GM21367 (cell line): ENCODE measurements around the gene TLR4.

Experiments used
- ATAC-seq: cut with Tn5 transposase; IDR thresholded peaks from one replicate; pipeline ENCODE4 v1.9.1; 2021; ENCODE audit not compliant: unreplicated experiment

The TLR4 gene

DNA sequence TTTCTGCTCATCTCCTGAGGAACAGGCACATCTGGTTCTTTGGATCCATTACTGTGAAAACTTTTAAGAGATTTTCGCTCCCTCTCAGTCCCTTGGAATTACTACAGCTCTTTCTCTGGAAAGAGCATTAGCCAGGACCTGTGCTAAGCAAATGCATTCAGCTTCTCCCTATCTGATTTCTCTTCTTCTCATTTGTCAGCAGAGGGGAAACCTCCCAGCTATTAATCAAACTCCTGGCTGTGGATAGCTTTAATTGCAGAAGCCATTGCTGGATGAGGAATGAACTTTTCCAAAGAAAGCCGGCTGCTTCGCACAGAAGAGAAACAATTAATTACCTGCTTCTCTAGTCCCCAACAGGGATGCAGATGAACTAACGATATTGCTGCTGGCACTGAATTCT lies 37.9 kb downstream of the TLR4 start:
- ATAC-seq = no peak

DNA sequence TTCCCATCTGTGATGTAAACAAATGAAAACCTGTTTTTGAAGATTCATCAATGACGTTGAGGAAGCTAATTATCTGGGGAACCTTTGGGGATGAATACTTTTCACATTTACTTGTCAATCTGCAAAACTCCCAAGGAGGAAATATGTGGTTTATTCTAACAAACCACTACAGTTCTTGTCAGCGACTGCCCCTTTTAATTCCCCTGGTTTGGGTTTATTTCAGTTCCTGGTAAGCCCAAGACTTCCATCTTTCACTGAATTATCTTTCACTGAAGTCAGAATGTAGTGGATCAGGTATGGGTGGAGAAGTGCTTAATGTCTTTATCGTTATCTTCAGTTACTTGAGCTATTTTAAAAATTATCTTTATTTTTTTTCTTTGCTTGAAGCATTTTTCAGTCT lies 40.2 kb downstream of the TLR4 start:
- ATAC-seq = no peak

- no peak for ATAC-seq
These were observed 40.7 kb downstream of the TLR4 start for GRCh38 chr9:117744856-117745389.

DNA sequence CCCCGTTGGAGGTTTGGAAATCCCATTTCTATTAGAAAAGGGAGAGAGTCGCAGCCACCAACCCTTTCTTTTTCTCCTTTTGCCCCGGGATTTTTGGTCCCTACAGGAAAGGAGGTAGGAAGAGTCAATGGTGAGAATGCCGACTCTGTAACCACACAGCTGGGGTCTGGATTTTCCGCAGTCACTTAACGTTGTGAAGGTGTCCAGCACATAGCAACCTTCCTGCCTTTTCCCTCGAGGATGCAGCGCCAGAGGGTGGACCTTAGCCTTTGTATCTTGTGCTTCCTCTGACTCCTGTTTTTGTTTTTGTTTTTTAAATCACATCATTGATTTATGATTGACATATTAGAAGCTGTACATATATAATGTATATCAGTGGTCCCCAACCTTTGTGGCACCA lies 41.4 kb downstream of the TLR4 start:
- no peak for ATAC-seq

DNA sequence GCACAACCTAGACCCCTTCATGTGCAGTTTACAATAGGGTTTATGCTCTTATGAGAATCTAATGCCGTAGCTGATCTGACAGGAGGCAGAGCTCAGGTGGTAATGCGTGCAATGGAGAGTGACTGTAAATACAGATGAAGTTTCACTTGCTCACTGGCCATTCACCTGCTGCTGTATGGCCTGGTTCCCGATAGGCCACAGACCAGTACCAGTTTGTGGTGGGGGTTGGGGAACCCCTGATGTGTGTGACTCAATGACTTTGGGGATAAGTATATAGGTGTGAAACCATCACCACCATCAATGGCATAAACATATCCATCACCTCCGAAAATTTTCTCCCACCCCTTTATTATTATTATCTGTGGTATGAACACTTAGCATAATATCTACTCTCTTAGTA lies 42.1 kb downstream of the TLR4 start:
- no peak for ATAC-seq

DNA sequence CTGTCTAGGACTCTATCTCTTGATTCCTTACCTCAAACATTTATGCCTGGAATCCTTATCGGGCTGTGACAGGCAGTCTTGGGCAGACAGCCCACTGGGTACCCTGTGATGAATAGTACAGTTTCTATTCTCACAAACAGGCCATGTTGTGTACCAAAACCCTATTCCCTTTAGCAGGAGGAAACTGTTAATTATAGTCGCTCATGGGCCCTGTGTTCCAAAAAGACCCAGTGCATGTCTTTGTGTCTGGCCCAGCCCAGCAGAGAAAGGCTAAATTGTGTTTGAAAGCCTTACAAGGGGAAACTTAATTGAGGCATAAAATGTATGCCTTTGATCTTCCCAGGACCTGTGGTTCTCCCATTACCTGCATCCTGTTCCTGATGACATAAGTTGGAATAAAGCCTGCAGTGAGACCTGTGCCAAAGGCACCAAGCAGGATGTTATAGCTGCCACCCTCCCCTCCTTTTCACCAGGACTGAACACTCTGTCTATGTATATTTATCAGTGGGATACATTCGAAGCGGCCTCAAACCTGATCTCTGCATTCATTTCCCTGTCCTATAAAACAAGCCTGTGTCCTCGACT lies 43.3 kb downstream of the TLR4 start:
- no peak for ATAC-seq

DNA sequence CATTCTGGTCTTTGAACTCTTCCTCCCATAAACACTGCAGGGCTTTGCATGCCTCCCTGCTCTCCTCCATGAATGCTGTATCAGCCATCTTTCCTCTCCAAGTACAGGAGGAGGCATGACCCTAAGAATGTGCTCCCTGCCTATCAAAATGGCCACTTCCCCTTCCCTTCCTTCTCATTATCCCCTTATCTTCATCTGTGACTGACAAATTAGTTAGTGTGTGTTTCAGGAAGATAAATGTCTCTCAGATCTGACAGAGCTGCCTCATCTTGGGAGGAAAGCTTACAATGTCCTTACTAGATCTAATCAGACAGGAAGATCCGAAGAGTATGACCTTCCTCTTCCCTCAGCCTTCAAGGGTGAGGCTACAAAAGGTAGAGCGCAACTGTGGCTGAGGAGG lies 46.2 kb downstream of the TLR4 start:
- ATAC-seq = no peak

DNA sequence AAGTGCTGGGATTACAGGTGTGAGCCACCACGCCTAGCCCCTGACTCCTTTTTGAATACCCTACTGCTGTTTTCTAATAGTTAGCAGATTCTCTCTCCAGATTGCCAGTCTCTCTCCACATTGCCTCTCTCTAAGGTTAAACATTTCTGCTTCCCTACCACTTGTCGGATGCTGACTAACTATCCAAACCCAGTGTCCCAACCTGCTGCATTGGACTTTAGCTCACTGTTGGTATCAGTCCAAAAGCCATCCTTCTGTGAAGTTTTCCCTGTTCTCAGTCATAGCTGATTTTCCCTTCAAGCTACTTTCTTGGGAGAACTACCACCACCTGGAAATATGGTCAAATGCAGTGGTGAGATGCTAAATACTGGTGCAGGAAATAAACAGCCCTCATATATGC lies 48.7 kb downstream of the TLR4 start:
- no peak for ATAC-seq

DNA sequence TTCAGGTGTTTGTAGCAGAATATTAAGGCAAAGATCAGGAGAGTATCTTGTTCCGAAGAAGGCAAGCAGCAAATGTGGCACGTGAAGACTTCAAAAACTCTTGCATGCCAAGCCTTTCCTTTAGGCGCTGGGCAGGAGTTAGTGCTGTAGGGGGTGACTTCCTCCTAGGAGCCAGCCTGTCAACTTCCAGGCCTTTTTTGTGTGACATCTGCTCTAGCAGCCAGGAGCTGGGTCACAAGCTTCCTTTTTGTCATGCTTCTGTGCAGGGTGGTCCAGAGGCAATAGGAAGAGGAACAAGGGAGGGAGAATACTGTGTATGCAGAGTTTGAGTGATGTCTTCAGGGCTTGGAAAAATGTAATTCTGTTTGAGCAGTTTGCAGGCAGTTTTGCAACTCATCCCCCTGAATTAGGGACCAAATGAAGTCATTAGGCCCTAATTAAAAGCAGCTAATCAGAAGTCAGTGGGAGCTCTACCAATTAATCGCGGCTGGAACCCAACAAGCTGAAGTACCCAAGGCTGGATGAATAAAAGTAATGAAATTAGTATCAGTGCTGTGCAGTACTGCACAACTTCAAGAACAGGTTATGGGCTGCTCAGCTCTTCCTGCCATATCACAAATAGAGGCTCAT lies 53.5 kb downstream of the TLR4 start:
- ATAC-seq = no peak

DNA sequence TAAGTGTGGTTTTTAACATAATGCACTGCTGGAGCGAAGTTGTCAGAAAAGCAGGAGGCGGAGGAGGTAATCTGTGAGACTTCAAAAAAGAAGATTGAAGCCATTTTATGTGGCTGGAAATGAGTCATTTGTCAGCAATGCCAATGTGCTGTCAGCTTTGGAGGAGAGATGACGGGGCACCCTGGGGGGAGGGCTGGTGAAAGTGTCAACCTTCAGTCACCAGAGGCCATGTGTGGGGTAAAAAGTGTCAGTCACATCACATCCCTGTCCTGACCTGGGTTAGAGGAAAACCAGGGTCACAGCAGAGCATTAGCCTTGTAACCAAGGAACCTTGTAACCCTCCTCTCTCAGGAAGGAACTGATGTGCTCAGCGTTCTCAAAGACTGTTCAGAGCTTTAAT lies 59.1 kb downstream of the TLR4 start:
- no peak for ATAC-seq

DNA sequence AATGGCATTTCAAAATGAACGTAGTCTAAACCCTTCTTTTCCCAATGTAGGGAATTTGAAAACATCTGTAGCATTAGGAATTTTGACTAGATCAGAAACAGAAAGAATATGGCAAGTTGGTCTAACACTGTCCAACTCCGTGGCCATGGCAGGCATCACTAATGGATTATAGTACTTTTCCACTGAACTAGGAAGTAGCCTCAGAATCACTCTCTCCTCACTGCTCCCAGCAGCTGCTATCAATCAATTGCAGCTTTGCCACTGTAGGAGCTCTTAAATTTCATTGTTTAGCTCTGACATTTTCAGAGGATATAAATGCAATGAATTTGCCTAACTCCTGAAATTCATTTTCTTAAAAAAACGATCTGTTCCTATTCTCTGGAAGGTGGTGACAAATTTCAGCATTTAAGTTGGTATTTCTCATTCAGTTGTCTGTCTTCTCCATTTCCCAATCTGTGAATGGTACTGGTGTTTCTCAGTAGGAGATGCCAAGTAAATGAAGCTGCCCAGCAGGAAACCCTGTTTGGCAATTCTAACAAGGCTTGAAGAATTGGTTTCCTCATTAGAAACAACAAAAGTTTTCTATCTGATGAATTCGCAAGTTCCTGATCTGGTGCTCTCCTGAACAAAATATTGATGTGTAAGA lies 64.7 kb downstream of the TLR4 start:
- ATAC-seq = no peak

DNA sequence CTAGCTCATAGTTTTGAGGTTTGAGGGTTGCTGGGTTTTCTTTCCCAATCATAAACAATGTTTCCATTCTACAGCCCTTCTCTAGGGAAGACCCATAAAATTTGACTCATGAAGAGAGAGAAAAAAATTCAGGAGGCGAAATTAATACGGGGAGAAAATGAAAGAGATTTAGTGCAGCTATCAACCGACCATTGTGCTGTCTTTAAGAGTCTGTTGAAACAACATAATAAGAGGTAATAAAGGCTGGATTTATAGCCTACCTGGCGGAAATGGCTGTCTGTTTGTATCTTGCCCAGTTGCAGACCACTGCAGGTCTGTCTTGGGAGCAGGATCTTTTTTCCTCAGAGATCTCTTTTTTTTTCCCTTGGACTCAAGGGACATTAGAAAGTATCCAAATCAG lies 66.9 kb downstream of the TLR4 start:
- ATAC-seq = no peak

GRCh38 chr9:117772960-117773359 lies 68.8 kb downstream of the TLR4 start:
- no peak for ATAC-seq
